Skeletal muscle satellite cell (primary cell): ENCODE measurements around the gene FHIT.
"Not testable (repeated sequence)": the region's sequence is repeated elsewhere in the genome, so short reads cannot be mapped to it uniquely, and the experiment has no call there.

Experiments
- H3K27me3 ChIP-seq: 2 replicates; pipeline ENCODE4 v1.7.0; 2013; ENCODE audit warnings: low read length; ENCODE audit not compliant: control insufficient read depth, insufficient read depth
- H3K36me3 ChIP-seq: 2 replicates; pipeline ENCODE4 v1.7.0; 2013; ENCODE audit warnings: mild to moderate bottlenecking, control low read depth, low read length; ENCODE audit not compliant: insufficient read depth
- H3K4me1 ChIP-seq: 2 replicates; pipeline ENCODE4 v1.7.0; 2013; ENCODE audit warnings: low read length; ENCODE audit not compliant: control insufficient read depth, insufficient read depth
- H3K4me2 ChIP-seq: 2 replicates; pipeline ENCODE4 v1.7.0; 2013; ENCODE audit warnings: mild to moderate bottlenecking, low read length
- H3K4me3 ChIP-seq: 2 replicates; pipeline ENCODE4 v1.7.0; 2013; ENCODE audit warnings: low read length
- H3K9ac ChIP-seq: 2 replicates; pipeline ENCODE4 v1.7.0; 2013; ENCODE audit warnings: mild to moderate bottlenecking, low read depth, low read length, moderate library complexity
- H3K9me3 ChIP-seq: replicated peaks from 2 replicates; pipeline ENCODE4 v1.7.0; 2013; ENCODE audit warnings: mild to moderate bottlenecking, control low read depth, low read length

Gene FHIT

DNA sequence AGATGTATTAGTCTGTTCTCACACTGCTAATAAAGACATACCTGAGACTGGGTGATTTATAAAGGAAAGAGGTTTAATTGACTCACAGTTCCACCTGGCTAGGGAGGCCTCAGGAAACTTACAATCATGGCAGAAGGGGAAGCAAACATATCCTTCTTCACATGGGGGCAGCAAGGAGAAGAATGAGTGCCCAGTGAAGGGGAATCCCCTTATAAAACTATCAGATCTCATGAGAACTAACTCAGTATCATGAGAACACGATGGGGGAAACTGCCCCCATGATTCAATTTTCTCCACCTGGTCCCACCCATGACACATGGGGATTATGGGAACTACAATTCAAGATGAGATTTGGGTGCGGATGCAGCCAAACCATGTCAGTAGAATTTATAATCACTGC is 1316.7 kb downstream of the FHIT start:
- not testable (repeated sequence) for H3K4me1 ChIP-seq, H3K4me3 ChIP-seq, H3K9ac ChIP-seq, H3K9me3 ChIP-seq, H3K27me3 ChIP-seq, H3K36me3 ChIP-seq, H3K4me2 ChIP-seq

DNA sequence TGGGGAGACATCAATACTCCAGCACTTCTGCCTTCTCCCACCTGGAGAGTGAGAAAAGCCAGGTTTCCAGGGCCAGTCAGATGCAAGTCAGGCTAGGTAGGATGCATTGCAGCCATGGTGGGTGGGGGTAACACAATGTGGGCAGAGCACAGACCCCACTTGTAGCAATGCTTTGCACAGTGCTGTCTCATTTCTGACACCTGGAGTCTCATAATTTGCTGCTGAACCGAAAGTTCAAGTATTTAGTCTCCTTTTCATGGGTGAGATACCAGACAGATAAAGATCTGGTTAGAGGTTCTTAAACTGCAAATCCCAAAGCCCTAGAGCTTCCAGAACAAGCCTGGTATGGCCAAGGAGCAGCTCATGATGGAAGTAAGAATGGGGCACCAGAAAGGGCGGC is 1321.1 kb downstream of the FHIT start:
- no peaks in the 10 kb centered on the region for H3K9me3 ChIP-seq
- H3K27me3 ChIP-seq, result no peaks in the 10 kb centered on the region
- H3K36me3 ChIP-seq, result no peaks in the 10 kb centered on the region
- H3K4me1 ChIP-seq, result no peaks in the 10 kb centered on the region
- H3K4me2 ChIP-seq, result no peak overlapping the region
- H3K4me3 ChIP-seq, result no peak overlapping the region
- no peak overlapping the region for H3K9ac ChIP-seq

DNA sequence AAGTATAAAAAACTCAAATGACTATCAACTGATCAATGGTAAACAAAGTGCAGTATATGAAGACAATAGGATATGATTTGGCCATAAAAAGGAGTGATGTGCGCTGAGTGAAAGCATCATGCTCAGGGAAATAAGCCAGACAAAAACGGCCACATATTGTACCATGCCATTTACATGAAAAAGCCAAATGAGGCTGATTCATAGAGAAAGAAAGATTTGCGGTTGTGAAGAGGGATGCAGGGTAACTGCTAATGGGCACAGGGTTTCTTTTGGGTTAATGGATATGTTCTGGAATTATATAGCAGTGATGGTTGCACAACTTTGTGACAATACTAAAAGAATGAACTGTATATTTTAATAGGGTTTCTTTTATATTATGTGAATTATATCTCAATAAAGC is 1324.2 kb downstream of the FHIT start:
- no peak overlapping the region for H3K4me2 ChIP-seq
- H3K36me3 ChIP-seq, result no peaks in the 10 kb centered on the region
- no peak overlapping the region for H3K9ac ChIP-seq
- H3K27me3 ChIP-seq, result no peaks in the 10 kb centered on the region
- H3K9me3 ChIP-seq, result no peaks in the 10 kb centered on the region
- H3K4me3 ChIP-seq, result no peak overlapping the region
- no peaks in the 10 kb centered on the region for H3K4me1 ChIP-seq

DNA sequence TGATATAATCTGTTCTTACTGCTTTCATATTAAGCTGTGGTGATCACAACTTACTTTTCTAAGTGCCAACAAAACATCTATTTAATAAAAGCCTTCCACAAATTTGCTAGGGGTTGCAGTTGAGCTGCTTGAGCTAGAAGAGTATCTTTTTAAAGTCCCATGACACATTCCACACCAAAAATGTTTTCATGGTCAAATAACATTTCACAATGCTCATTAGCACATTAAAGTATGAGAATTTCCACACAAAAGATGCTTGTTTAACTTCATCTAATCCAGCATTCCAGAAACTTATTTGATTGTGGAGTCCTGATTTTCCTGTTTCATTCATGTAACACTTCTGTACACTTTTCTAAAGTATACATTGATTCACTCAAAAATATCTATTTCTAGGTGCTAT is 1325.3 kb downstream of the FHIT start:
- Histone ChIP-seq H3K4me2 (no peak overlapping the region), H3K4me3 (no peak overlapping the region), H3K4me1 (no peaks in the 10 kb centered on the region), H3K36me3 (no peaks in the 10 kb centered on the region), H3K9me3 (no peaks in the 10 kb centered on the region), H3K9ac (no peak overlapping the region), H3K27me3 (no peaks in the 10 kb centered on the region)

DNA sequence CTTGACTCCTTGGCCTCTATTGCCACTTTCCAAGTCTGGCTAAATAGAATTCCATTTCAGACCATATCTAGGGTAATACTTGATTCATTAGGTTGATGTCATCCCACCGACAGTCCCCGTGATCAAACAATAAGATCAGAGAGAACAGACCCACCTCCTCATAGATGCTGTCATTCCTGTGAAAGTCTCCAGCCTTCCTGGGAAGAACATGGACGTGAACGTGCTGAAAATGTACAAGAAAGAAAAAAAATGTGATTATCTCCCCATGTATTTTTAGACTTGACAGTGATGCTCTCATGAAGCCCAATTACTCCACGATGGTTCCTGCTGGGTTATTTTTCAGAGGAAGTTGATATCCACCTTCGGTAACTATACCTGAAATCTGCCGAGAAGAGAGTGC is 1329.1 kb downstream of the FHIT start:
- H3K4me1 ChIP-seq, result no peaks in the 10 kb centered on the region
- no peaks in the 10 kb centered on the region for H3K36me3 ChIP-seq
- no peaks in the 10 kb centered on the region for H3K27me3 ChIP-seq
- H3K9ac ChIP-seq, result no peak overlapping the region
- H3K4me2 ChIP-seq, result no peak overlapping the region
- no peaks in the 10 kb centered on the region for H3K9me3 ChIP-seq
- H3K4me3 ChIP-seq, result no peak overlapping the region

DNA sequence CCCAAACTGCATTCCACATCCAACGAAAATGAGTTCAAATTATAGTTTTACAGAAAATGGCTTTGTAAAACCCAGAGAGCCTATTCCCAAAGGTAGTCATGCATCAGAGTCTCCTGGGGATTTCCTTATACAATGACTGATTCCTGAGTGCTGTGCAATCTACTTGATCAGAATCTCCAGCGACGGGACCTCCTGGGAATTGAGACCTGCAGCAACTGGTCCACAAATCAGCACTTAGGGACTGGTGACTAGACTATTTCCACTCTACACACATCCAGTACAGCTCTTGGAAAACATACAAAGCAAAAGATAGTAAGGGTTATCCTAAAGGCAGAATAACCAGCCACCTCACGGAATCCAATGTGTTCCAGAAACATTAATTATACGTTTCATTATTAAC is 1330.4 kb downstream of the FHIT start:
- H3K27me3 ChIP-seq, result no peaks in the 10 kb centered on the region
- H3K4me3 ChIP-seq, result no peak overlapping the region
- no peaks in the 10 kb centered on the region for H3K4me1 ChIP-seq
- no peak overlapping the region for H3K9ac ChIP-seq
- H3K4me2 ChIP-seq, result no peak overlapping the region
- no peaks in the 10 kb centered on the region for H3K36me3 ChIP-seq
- no peaks in the 10 kb centered on the region for H3K9me3 ChIP-seq

DNA sequence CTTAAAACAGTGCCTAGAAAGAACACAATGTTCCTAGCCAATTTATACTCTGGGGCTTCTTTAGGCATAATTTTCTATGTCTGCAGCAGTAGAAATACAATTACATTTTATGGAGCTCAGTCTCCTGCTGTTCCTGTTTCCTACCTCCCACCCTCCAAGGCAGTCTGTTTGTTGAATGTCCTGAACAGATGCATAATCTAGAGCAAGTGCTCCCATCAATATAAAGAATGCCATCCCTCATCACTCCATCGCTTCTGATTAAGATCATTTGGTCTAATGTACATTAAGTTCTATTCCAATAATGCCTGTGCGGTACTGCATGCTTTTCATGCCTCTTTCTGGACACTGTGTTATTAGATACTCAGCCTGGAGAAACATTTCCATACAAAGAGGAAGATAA is 1331.7 kb downstream of the FHIT start:
- no peak overlapping the region for H3K9ac ChIP-seq
- no peaks in the 10 kb centered on the region for H3K4me1 ChIP-seq
- H3K4me3 ChIP-seq, result no peak overlapping the region
- H3K4me2 ChIP-seq, result no peak overlapping the region
- H3K36me3 ChIP-seq, result no peaks in the 10 kb centered on the region
- no peaks in the 10 kb centered on the region for H3K9me3 ChIP-seq
- no peaks in the 10 kb centered on the region for H3K27me3 ChIP-seq

DNA sequence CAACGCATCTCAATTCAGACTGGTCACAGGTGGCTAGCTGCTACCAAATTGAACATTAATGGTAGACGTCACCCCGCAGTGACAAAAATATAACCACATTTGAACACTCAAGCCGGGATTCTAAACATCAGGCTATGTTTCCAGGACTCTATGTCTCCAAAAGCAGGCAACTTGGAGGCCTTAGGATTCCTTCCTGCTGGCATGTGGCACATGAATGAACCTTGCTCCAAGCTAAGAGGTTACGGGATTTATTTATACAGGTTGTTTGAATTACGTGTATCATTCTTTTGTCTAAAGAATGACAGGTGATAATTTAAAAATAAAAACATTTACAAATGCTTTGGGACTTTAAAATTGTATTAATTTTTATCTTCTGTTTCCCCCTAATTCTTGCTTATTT is 1337.0 kb downstream of the FHIT start:
- Histone ChIP-seq H3K27me3 (no peaks in the 10 kb centered on the region), H3K9me3 (no peaks in the 10 kb centered on the region), H3K9ac (no peak overlapping the region), H3K36me3 (no peaks in the 10 kb centered on the region), H3K4me1 (no peaks in the 10 kb centered on the region), H3K4me3 (no peak overlapping the region), H3K4me2 (no peak overlapping the region)

DNA sequence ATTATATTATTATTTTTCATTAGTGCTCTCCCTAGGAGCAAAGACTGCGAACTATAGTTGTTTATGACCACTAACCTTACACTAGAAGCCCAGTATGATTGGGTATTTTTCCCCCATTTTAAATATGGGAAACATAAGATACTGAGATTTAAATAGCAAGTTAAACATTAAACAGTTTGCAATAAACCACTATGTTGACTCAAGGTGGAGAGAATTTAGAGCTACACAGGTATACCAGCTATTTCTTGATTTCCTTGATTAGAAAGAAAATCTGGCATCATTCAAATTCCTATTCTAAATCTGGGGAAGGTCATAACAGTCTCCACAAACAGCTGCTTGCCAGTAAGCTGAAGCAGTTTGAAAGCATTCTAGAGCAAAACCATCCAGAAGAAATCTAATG is 1337.6 kb downstream of the FHIT start:
- Histone ChIP-seq H3K9me3 (no peaks in the 10 kb centered on the region), H3K4me2 (no peak overlapping the region), H3K4me1 (no peaks in the 10 kb centered on the region), H3K9ac (no peak overlapping the region), H3K36me3 (no peaks in the 10 kb centered on the region), H3K4me3 (no peak overlapping the region), H3K27me3 (no peaks in the 10 kb centered on the region)

DNA sequence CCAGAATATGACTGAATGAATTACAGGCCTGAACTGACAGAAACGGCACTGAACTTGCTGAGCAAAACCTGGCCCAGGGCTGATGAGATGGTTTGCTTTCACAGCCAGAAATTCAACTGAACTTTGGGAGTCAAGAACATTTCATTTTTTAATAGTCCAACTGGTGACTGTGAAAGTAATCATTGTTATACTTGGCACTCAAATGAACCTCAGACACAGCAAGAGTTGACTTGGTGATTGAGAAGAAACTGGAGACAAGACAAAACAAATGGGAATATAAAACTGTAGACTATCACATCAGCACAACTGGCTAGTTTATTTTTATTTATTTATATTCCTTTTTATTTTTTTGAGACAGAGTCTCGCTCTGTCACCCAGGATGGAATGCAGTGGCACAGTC is 1342.6 kb downstream of the FHIT start:
- no peak overlapping the region for H3K9ac ChIP-seq
- no peak overlapping the region for H3K4me3 ChIP-seq
- no peaks in the 10 kb centered on the region for H3K4me1 ChIP-seq
- no peaks in the 10 kb centered on the region for H3K36me3 ChIP-seq
- H3K27me3 ChIP-seq, result no peaks in the 10 kb centered on the region
- H3K4me2 ChIP-seq, result no peak overlapping the region
- no peaks in the 10 kb centered on the region for H3K9me3 ChIP-seq

DNA sequence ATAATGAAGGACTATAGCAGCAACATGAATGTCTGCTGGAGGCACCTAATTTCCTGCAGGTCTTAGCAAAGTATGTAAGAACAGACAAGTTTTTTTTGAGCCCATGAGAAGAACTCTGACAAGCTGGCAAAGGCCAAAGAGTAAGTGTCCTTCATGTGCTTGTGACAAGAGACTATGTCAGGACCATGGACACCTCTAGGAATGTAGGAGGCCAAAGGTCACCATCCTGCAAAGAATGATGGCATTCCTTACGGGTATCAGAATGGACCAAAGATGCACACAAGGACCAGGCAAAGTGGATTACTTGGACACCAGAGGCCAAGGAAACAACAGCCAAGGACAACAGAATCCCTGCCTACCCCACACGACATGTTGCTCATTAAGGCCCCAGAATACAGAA is 1343.0 kb downstream of the FHIT start:
- Histone ChIP-seq H3K27me3 (no peaks in the 10 kb centered on the region), H3K36me3 (no peaks in the 10 kb centered on the region), H3K4me1 (no peaks in the 10 kb centered on the region), H3K4me2 (no peak overlapping the region), H3K4me3 (no peak overlapping the region), H3K9me3 (no peaks in the 10 kb centered on the region), H3K9ac (no peak overlapping the region)

DNA sequence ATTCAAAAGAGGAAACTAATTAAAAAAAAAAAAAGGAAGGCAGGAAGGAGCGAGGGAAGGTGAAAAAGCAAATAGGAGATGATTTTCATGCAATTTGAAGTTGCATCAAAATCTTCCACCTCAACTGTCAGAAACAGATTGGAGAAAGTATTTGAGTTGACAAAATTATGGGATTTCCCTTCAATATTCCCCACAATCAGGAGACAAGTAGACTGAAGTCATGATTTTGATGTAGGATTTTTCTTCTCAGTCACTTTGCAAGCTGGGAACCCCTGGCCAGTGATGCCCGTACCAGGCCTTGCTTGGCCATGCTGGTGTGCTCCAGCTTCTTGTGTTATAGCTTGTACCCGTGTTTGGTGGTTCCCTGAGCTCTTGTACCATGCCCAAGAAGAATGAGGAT is 1347.0 kb downstream of the FHIT start:
- H3K27me3 ChIP-seq, result no peaks in the 10 kb centered on the region
- no peaks in the 10 kb centered on the region for H3K36me3 ChIP-seq
- no peaks in the 10 kb centered on the region for H3K9me3 ChIP-seq
- no peak overlapping the region for H3K4me3 ChIP-seq
- H3K4me2 ChIP-seq, result no peak overlapping the region
- no peak overlapping the region for H3K9ac ChIP-seq
- H3K4me1 ChIP-seq, result no peaks in the 10 kb centered on the region

DNA sequence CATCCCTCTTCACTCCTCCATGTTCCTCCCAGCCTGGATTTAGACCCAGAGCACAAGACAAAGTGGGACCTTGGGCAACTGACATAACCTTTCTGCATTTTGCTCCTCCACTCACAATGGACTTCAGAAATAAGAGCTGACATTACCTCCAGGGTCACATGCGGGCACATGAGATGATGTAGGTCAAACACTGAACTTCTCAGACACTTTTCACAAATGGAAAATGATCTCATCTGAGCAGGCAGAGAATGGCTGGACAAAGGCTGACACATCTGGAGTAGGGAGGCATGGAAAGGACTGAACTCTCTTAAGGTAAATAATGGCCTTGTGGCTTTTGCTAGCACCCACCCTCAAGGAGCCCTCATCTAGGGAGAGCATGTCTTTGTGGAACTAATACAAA is 1352.2 kb downstream of the FHIT start:
- Histone ChIP-seq H3K4me3 (no peak overlapping the region), H3K9me3 (no peaks in the 10 kb centered on the region), H3K4me1 (no peaks in the 10 kb centered on the region), H3K36me3 (no peaks in the 10 kb centered on the region), H3K27me3 (no peaks in the 10 kb centered on the region), H3K4me2 (no peak overlapping the region), H3K9ac (no peak overlapping the region)
